Endothelial cell of umbilical vein (primary cell): ENCODE results near the gene NFATC2. TPM values are rescaled to one million over a fixed set of nuclear protein-coding genes. Genes with fewer than 3 reads are reported as not detected.

Experiments
- BruUV-seq: library from RNA; stranded (reverse); fragments of 400-500 nt; replicated peaks from 2 replicates; lab custom pipeline; 2021; lab: Mats Ljungman, UMichigan
- CTCF ChIA-PET: fragments of 300-600, 350-600 bp; sonication (Branson Sonifier 250); formaldehyde crosslinking; loops from one replicate; lab custom pipeline; 2021; ENCODE audit warnings: antibody characterized with exemption, inconsistent platforms; lab: Charles Lee
- POLR2A ChIA-PET: fragments of 300-600, 350-600 bp; sonication (Branson Sonifier 250); formaldehyde crosslinking; loops from one replicate; lab custom pipeline; 2021; ENCODE audit warnings: antibody characterized with exemption, inconsistent platforms; lab: Charles Lee
- DNase-seq: peaks from one replicate; pipeline ENCODE4 v3.0.0-alpha.2; 2011; ENCODE audit warnings: low read depth, low spot score
- FAIRE-seq: peaks from 2 replicates; lab custom pipeline; 2011; peaks lifted over from hg19 to GRCh38; lab: Jason Lieb, UNC
- H2AFZ ChIP-seq: 2 replicates; pipeline ENCODE4 v1.6.0; 2012; ENCODE audit warnings: low read depth, low read length, control low read depth, inconsistent platforms
- H3K27ac ChIP-seq: 2 replicates; pipeline ENCODE4 v1.5.1; 2011; ENCODE audit warnings: low read depth, mild to moderate bottlenecking, control low read depth, low read length, moderate library complexity; ENCODE audit not compliant: insufficient read depth
- H3K27me3 ChIP-seq, 2 experiments: 2 replicates each; pipeline versions ENCODE4 v1.6.0 to v1.6.1; 2011; ENCODE audit warnings: low read length in 2 of 2, mixed read lengths in 1 of 2; ENCODE audit not compliant: control insufficient read depth in 2 of 2, insufficient read depth in 2 of 2
- H3K36me3 ChIP-seq, 2 experiments: 2 replicates in 1 of 2; 3 replicates in 1 of 2; pipeline ENCODE4 v1.5.1; 2011; ENCODE audit warnings: low read length in 2 of 2, mild to moderate bottlenecking in 1 of 2, moderate library complexity in 1 of 2; ENCODE audit not compliant: control insufficient read depth in 2 of 2, insufficient read depth in 2 of 2; ENCODE audit errors: extremely low read depth in 1 of 2
- H3K4me1 ChIP-seq: 3 replicates; pipeline ENCODE4 v1.5.1; 2011; ENCODE audit warnings: mild to moderate bottlenecking, low read length; ENCODE audit not compliant: control insufficient read depth, insufficient read depth; ENCODE audit errors: extremely low read depth
- H3K4me2 ChIP-seq: 2 replicates; pipeline ENCODE4 v1.6.1; 2011; ENCODE audit warnings: low read length, control low read depth, mixed read lengths; ENCODE audit not compliant: insufficient read depth
- H3K4me3 ChIP-seq, 3 experiments: fragments of 200-600 bp in 1 of 3; sonication (generic), shearing (Covaris generic) in 1 of 3; replicated peaks in 1 of 3; 2 replicates each; pipeline ENCODE4 v1.5.1; 2011 to 2016; ENCODE audit warnings: control low read depth in 3 of 3, low read length in 3 of 3, mild to moderate bottlenecking in 2 of 3, inconsistent platforms in 1 of 3, low read depth in 1 of 3, moderate library complexity in 1 of 3; ENCODE audit not compliant: insufficient read depth in 1 of 3
- H3K79me2 ChIP-seq: 2 replicates; pipeline ENCODE4 v1.6.0; 2012; ENCODE audit warnings: low read length, inconsistent platforms; ENCODE audit not compliant: control insufficient read depth, insufficient read depth
- H3K9ac ChIP-seq: replicated peaks from 2 replicates; pipeline ENCODE3; 2011; ENCODE audit warnings: low read length, control low read depth; ENCODE audit not compliant: insufficient read depth; ENCODE audit errors: extremely low read depth
- H3K9me1 ChIP-seq: replicated peaks from 3 replicates; pipeline ENCODE4 v1.6.0; 2011; ENCODE audit warnings: mild to moderate bottlenecking, low read length; ENCODE audit not compliant: control insufficient read depth, insufficient read depth; ENCODE audit errors: extremely low read depth
- H3K9me3 ChIP-seq: replicated peaks from 2 replicates; pipeline ENCODE4 v1.5.1; 2012; ENCODE audit warnings: low read length, inconsistent platforms; ENCODE audit not compliant: control insufficient read depth, insufficient read depth
- H4K20me1 ChIP-seq: replicated peaks from 2 replicates; pipeline ENCODE3; 2011; ENCODE audit warnings: mild to moderate bottlenecking, low read length; ENCODE audit not compliant: control insufficient read depth, insufficient read depth; ENCODE audit errors: extremely low read depth
- EZH2 ChIP-seq: IDR thresholded peaks from 2 replicates; pipeline ENCODE4 v1.6.1; 2012; ENCODE audit warnings: borderline replicate concordance, low read depth, mild to moderate bottlenecking, moderate library complexity, low read length, inconsistent platforms; ENCODE audit not compliant: severe bottlenecking
- FOS ChIP-seq: IDR thresholded peaks from 2 replicates; pipeline ENCODE4 v1.6.1; 2011; ENCODE audit warnings: mild to moderate bottlenecking, low read length, moderate library complexity, borderline replicate concordance; ENCODE audit not compliant: insufficient read depth
- GATA2 ChIP-seq: IDR thresholded peaks from 2 replicates; pipeline ENCODE4 v1.7.0; 2011; ENCODE audit warnings: low read depth, mild to moderate bottlenecking, moderate library complexity, mixed read lengths, low read length; ENCODE audit not compliant: insufficient read length, insufficient read depth
- JUN ChIP-seq: IDR thresholded peaks from 2 replicates; pipeline ENCODE4 v1.6.1; 2011; ENCODE audit warnings: borderline replicate concordance, low read depth; ENCODE audit not compliant: insufficient read length, insufficient read depth
- MYC ChIP-seq: IDR thresholded peaks from one replicate; pipeline ENCODE4 v1.6.1; 2011; ENCODE audit warnings: mild to moderate bottlenecking, low read depth, low read length
- POLR2A ChIP-seq: IDR thresholded peaks from 2 replicates; pipeline ENCODE4 v1.6.1; 2012; ENCODE audit warnings: low read depth, mild to moderate bottlenecking, control low read depth, low read length
- POLR2AphosphoS5 ChIP-seq: IDR thresholded peaks from 2 replicates; pipeline ENCODE4 v1.6.1; 2012; ENCODE audit warnings: low read depth, mild to moderate bottlenecking, control low read depth, low read length, moderate library complexity; ENCODE audit not compliant: insufficient read depth
- dilution Hi-C: fragments of 300-500 bp; cut with MboI; formaldehyde crosslinking; loops from one replicate; pipeline ENCODE4 v1.15.0; 2019; ENCODE audit warnings: low sequenced_read_pairs; ENCODE audit not compliant: extremely low pct_ligation_motif_present
- intact Hi-C: fragments of 100-400 bp; cut with micrococcal nuclease; formaldehyde crosslinking; loops from one replicate; pipeline ENCODE4 v1.10.0; 2022
- polyA plus RNA-seq, 4 experiments: library from polyadenylated mRNA; depleted of rRNA in 3 of 4; stranded (reverse) in 3 of 4; unstranded in 1 of 4; fragments of >200 nt; gene quantifications; 2 replicates each; pipeline versions ENCODE4 v1.2.1 to v1.2.3, GENCODE V29; 2011 to 2012; ENCODE audit warnings: missing spikeins in 1 of 4
- total RNA-seq: library from RNA; stranded (reverse); gene quantifications from 2 replicates; pipeline ENCODE4 v1.2.3, GENCODE V29; 2021
- TF ChIP-seq, protein P1 (sequence below): IDR thresholded peaks from 2 replicates; pipeline ENCODE4 v1.6.1; 2011; ENCODE audit not compliant: insufficient read depth, insufficient read length
- TF ChIP-seq, protein P2 (sequence below), 2 donors: IDR thresholded peaks; 1 replicate in 1 of 2; 2 replicates in 1 of 2; pipeline ENCODE4 v1.5.1; 2011; ENCODE audit warnings: low read length in 2 of 2, mild to moderate bottlenecking in 2 of 2, moderate library complexity in 2 of 2, control low read depth in 1 of 2, inconsistent platforms in 1 of 2, low read depth in 1 of 2; ENCODE audit not compliant: insufficient read depth in 1 of 2; ENCODE audit errors: extremely low read depth in 1 of 2

Gene NFATC2
- total and polyA plus RNA-seq, 2 donors (not counting 3 experiments of a cell fraction or from before 2014, with no cell fraction given) = 3.1 to 13.0 TPM

DNA sequence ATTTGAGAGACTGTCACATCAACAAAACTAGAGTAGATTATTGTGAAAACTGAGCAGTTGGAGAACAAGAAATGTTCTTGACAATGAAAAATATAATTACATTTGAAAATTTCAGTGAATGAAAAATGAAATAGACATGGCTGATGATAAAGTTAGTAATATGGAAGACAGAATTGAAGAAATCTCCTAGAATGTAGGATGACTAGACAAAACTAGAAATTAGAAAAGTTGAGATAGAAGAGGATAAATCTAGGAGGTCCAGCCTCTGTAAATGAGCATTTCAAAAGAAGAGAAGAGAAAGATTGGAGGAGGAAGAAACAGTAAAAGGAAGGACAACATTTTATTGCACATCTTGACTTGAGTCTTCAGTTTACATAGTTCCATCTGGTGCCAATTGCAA, 178.7 kb downstream of the NFATC2 start:
- Histone ChIP-seq H3K36me3 (no peaks in the 10 kb centered on the region), H3K9me1 (no peaks in the 10 kb centered on the region), H3K4me3 (no peak overlapping the region), H3K4me2 (no peak overlapping the region), H3K27ac (no peak overlapping the region), H3K9me3 (no peaks in the 10 kb centered on the region), H2AFZ (no peak overlapping the region), H3K9ac (no peak overlapping the region), H3K27me3 (no peaks in the 10 kb centered on the region), H3K4me1 (peaks cover 48% of the 10 kb centered on the region), H3K79me2 (no peaks in the 10 kb centered on the region), H4K20me1 (no peaks in the 10 kb centered on the region)
- intact Hi-C loops (loop anchor here (10.0 kb wide), 1 partner anchor 401 kb away; the partner anchor contains the start of gene ATP9A), dilution Hi-C loops (no loop called here)
- no peak for TF ChIP-seq GATA2
- no peak for TF ChIP-seq MYC
- TF ChIP-seq, protein P1, sequence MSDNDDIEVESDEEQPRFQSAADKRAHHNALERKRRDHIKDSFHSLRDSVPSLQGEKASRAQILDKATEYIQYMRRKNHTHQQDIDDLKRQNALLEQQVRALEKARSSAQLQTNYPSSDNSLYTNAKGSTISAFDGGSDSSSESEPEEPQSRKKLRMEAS = no peak
- no peak for TF ChIP-seq POLR2A
- TF ChIP-seq, protein P2, sequence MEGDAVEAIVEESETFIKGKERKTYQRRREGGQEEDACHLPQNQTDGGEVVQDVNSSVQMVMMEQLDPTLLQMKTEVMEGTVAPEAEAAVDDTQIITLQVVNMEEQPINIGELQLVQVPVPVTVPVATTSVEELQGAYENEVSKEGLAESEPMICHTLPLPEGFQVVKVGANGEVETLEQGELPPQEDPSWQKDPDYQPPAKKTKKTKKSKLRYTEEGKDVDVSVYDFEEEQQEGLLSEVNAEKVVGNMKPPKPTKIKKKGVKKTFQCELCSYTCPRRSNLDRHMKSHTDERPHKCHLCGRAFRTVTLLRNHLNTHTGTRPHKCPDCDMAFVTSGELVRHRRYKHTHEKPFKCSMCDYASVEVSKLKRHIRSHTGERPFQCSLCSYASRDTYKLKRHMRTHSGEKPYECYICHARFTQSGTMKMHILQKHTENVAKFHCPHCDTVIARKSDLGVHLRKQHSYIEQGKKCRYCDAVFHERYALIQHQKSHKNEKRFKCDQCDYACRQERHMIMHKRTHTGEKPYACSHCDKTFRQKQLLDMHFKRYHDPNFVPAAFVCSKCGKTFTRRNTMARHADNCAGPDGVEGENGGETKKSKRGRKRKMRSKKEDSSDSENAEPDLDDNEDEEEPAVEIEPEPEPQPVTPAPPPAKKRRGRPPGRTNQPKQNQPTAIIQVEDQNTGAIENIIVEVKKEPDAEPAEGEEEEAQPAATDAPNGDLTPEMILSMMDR (IDR thresholded peaks at IDR 0.05; ENCODE audit: extremely low read depth in 1 of 2, insufficient read depth in 1 of 2, low read depth in 1 of 2, low read length in 2 of 2) = no peak
- TF ChIP-seq EZH2 = no peak
- no peak for TF ChIP-seq JUN
- no peak for TF ChIP-seq FOS
- no peak for TF ChIP-seq POLR2AphosphoS5
- DNase-seq (no peak), FAIRE-seq (no peak)
- BruUV-seq = no TSS peak
- ChIA-PET CTCF (no interaction called here), POLR2A (no interaction called here)
